K562 (cell line): ENCODE data around the gene PGD. TPM values are rescaled to one million over a fixed set of nuclear protein-coding genes. Genes with fewer than 3 reads are reported as not detected.

ENCODE experiments used
- ATAC-seq: fragments of 200-7000 bp; cut with Tn5 transposase; 3 replicates; pipeline ENCODE4 v1.9.1; 2020; ENCODE audit warnings: moderate library complexity
- BruUV-seq: library from RNA; stranded (reverse); fragments of 400-500 nt; replicated peaks from 2 replicates; lab custom pipeline; 2021; lab: Mats Ljungman, UMichigan
- CTCF ChIA-PET: fragments of 300-600 bp; formaldehyde crosslinking; extraction: SDS; loops from one replicate; lab custom pipeline; 2021; ENCODE audit warnings: low intra/inter-chr PET ratio; lab: Yijun Ruan, JAX
- POLR2A ChIA-PET: fragments of 300-600, 350-650 bp; sonication (Branson Sonifier 250); formaldehyde crosslinking; extraction: SDS; loops from one replicate; lab custom pipeline; 2021; ENCODE audit warnings: antibody characterized with exemption, inconsistent platforms; lab: Yijun Ruan, JAX
- DNase-seq, 4 experiments: peaks; one replicate each; pipeline versions ENCODE4 v3.0.0 to v3.0.0-alpha.2; 2011 to 2018; ENCODE audit warnings: low spot score in 3 of 4, mixed read lengths in 3 of 4; ENCODE audit errors: extremely low read depth in 1 of 4
- FAIRE-seq: peaks from 2 replicates; lab custom pipeline; 2011; peaks lifted over from hg19 to GRCh38; lab: Jason Lieb, UNC
- H2AFZ ChIP-seq: 2 replicates; pipeline ENCODE4 v1.6.0; 2011; ENCODE audit warnings: low read depth, low read length, control low read depth, inconsistent platforms
- H3K27ac ChIP-seq: fragments of 200-600 bp; 3 replicates; pipeline ENCODE4 v1.8.0; 2011; ENCODE audit warnings: low read depth, mild to moderate bottlenecking, control low read depth, inconsistent platforms, low read length, moderate library complexity, mixed read lengths; ENCODE audit errors: extremely low read depth
- H3K27me3 ChIP-seq, 2 experiments: fragments of 300-600 bp in 1 of 2; 2 replicates in 1 of 2; 3 replicates in 1 of 2; pipeline versions ENCODE4 v1.6.0 to v1.8.0; 2011; ENCODE audit warnings: inconsistent platforms in 2 of 2, low read length in 2 of 2, mild to moderate bottlenecking in 1 of 2, mixed read lengths in 1 of 2, moderate library complexity in 1 of 2; ENCODE audit not compliant: control insufficient read depth in 2 of 2, insufficient read depth in 2 of 2
- H3K36me3 ChIP-seq: fragments of 300-600 bp; 3 replicates; pipeline ENCODE4 v1.8.0; 2011; ENCODE audit warnings: mild to moderate bottlenecking, low read length, inconsistent platforms; ENCODE audit not compliant: control insufficient read depth, insufficient read depth
- H3K4me1 ChIP-seq, 2 experiments: fragments of 200-600 bp in 1 of 2; replicated peaks in 1 of 2; 2 replicates in 1 of 2; 3 replicates in 1 of 2; pipeline versions ENCODE4 v1.5.1 to v1.8.0; 2011; ENCODE audit warnings: inconsistent platforms in 2 of 2, low read length in 2 of 2, mild to moderate bottlenecking in 1 of 2, mixed read lengths in 1 of 2, moderate library complexity in 1 of 2; ENCODE audit not compliant: control insufficient read depth in 2 of 2, insufficient read depth in 2 of 2
- H3K4me2 ChIP-seq: 2 replicates; pipeline ENCODE4 v1.6.1; 2011; ENCODE audit warnings: low read length, control low read depth, inconsistent platforms, mixed read lengths; ENCODE audit not compliant: insufficient read depth
- H3K4me3 ChIP-seq: fragments of 200-600 bp; sonication (generic), shearing (Covaris generic); 2 replicates; pipeline ENCODE4 v1.5.1; 2016; ENCODE audit warnings: control low read depth, inconsistent platforms
- H3K79me2 ChIP-seq: fragments of 200-600 bp; 3 replicates; pipeline ENCODE4 v1.8.0; 2011; ENCODE audit warnings: low read length, inconsistent platforms; ENCODE audit not compliant: control insufficient read depth, insufficient read depth
- H3K9ac ChIP-seq, 2 experiments: 2 replicates each; pipeline versions ENCODE4 v1.6.0 to v1.6.1; 2011; ENCODE audit warnings: low read depth in 2 of 2, low read length in 2 of 2, control low read depth in 1 of 2, inconsistent platforms in 1 of 2, mild to moderate bottlenecking in 1 of 2, mixed read lengths in 1 of 2; ENCODE audit not compliant: insufficient read depth in 1 of 2
- H3K9me1 ChIP-seq: one replicate; pipeline ENCODE4 v1.6.0; 2011; ENCODE audit warnings: inconsistent platforms, mild to moderate bottlenecking, low read length, moderate library complexity; ENCODE audit not compliant: control insufficient read depth, insufficient read depth
- H3K9me3 ChIP-seq: replicated peaks from 2 replicates; pipeline ENCODE4 v1.5.1; 2011; ENCODE audit warnings: low read depth, low read length, inconsistent platforms; ENCODE audit not compliant: control insufficient read depth, insufficient read depth
- H4K20me1 ChIP-seq: replicated peaks from 2 replicates; pipeline ENCODE4 v1.6.1; 2011; ENCODE audit warnings: low read length, inconsistent platforms, mixed read lengths; ENCODE audit not compliant: control insufficient read depth, insufficient read depth
- KDM4B ChIP-seq, 2 experiments: fragments of 450-650 bp in 1 of 2; sonication (generic) in 1 of 2; IDR thresholded peaks; 2 replicates each; pipeline ENCODE4 v1.6.1; 2016 to 2017; ENCODE audit warnings: borderline replicate concordance in 2 of 2, antibody characterized with exemption in 1 of 2, low read depth in 1 of 2, mild to moderate bottlenecking in 1 of 2
- MEIS2 ChIP-seq: fragments of 450-650 bp; IDR thresholded peaks from 2 replicates; pipeline ENCODE4 v1.6.1; 2014; ENCODE audit warnings: mild to moderate bottlenecking; ENCODE audit not compliant: partially characterized antibody
- TAL1 ChIP-seq: fragments of 450-650 bp; IDR thresholded peaks from 2 replicates; pipeline ENCODE4 v1.6.1; 2016; ENCODE audit warnings: mild to moderate bottlenecking
- WGBS: fragments of 100-300 bp; shearing (Covaris generic); methylation state at CpG from one replicate; pipeline ENCODE4 v1.1.6; 2016; ENCODE audit warnings: low coverage, mixed read lengths; ENCODE audit not compliant: insufficient coverage; ENCODE audit errors: missing lambda C conversion rate; 5-methylcytosine and 5-hydroxymethylcytosine counted together
- in situ Hi-C: fragments of 300-500 bp; cut with MboI; formaldehyde crosslinking; loops from 4 replicates; pipeline ENCODE4 v1.15.0; 2018; ENCODE audit warnings: inconsistent platforms, mixed read lengths
- intact Hi-C: fragments of 100-400 bp; cut with micrococcal nuclease; formaldehyde crosslinking; loops from 2 replicates; pipeline ENCODE4 v1.14.2; 2022
- polyA plus RNA-seq, 8 experiments: library from polyadenylated mRNA; depleted of rRNA in 4 of 8; stranded (reverse) in 5 of 8; unstranded in 3 of 8; fragments of >200 nt; fragmentation: Nextera tagmentation in 2 of 8; fragmentation: Illumina TruSeq in 1 of 8; extraction: Ambion mirVana in 2 of 8; extraction: Trizol in 1 of 8; gene quantifications; 2 replicates each; pipeline versions ENCODE4 v1.2.1 to v1.2.3, GENCODE V29; 2011 to 2014; ENCODE audit warnings: inconsistent platforms in 1 of 8, missing spikeins in 1 of 8
- total RNA-seq, 7 experiments: library from RNA; depleted of rRNA in 6 of 7; stranded (reverse); fragments of >200 nt in 6 of 7; fragmentation: Illumina TruSeq in 2 of 7; extraction: Trizol in 2 of 7; gene quantifications; 2 replicates each; pipeline versions ENCODE4 v1.2.1 to v1.2.3, GENCODE V29; 2011 to 2021; ENCODE audit warnings: low replicate concordance in 1 of 7
- TF ChIP-seq, protein P1 (sequence below): fragments of 250-450 bp; sonication (Bioruptor Pico); IDR thresholded peaks from 2 replicates; pipeline ENCODE4 v1.8.0; 2021; ENCODE audit warnings: moderate library complexity, mild to moderate bottlenecking, inconsistent platforms

PGD gene
- total and polyA plus RNA-seq, 9 of the 15 experiments (the other 6 are each of a cell fraction or from before 2014, with no cell fraction given), result 177 to 542 (median 270) TPM

DNA sequence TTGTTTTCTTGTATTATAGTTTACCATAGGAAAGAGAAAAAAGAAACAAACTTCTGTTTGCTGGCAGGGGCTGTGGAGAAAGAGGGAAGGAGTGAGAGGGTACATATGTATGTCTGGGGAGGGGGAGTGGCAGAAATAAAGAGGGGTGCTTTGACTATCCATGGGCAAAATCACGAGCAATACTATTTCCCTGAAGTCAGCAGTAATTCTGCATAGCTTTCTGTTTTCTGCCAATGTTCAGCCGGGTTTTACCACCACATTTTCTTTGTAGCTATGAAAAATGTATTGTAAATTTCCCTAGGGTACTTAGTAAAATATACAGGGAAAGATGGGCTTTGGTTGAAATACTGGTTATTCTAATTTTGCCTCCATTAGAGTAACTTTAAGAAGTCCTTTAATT, 45.2 kb upstream of the PGD start (continued):
- no peak for TF ChIP-seq TAL1

DNA sequence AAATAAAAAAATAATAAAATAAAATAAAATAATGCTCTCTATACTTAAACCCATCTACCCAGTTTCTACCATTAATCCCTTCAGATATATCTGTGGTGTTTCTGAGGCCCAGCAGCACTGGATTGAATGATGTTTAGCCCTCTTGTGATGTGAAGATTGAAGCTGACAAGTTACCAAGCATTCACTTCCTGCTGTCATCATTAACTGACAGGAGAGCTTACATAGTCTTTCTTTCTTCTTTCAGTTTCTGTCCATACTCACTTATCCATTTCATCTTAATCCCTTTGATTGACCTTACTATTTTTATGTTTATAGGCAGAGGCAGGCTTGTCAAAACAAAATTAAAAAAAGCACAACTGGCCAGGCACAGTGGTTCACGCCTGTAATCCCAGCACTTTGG, 38.8 kb upstream of the PGD start:
- H2AFZ ChIP-seq, result no peak overlapping the region
- FAIRE-seq (no peak), ATAC-seq (no peak)
- intact Hi-C loops, result no loop called here
- no peaks in the 10 kb centered on the region for H3K27me3 ChIP-seq
- H3K27ac ChIP-seq, result no peak overlapping the region
- POLR2A ChIA-PET, result interaction anchor here (0.8 kb wide), 1 partner anchor 12 kb away, joined by 4 read pairs; no protein-coding TSS in a partner anchor
- H3K9me1 ChIP-seq, result no peaks in the 10 kb centered on the region
- no peaks in the 10 kb centered on the region for H3K79me2 ChIP-seq
- H3K4me2 ChIP-seq, result no peak overlapping the region
- no peaks in the 10 kb centered on the region; a peak in 1 of 5 replicates for H3K4me1 ChIP-seq
- in situ Hi-C loops, result no loop called here
- H3K4me3 ChIP-seq, result no peak overlapping the region
- CTCF ChIA-PET, result no interaction called here
- no peak overlapping the region for H3K9ac ChIP-seq
- TF ChIP-seq KDM4B (IDR thresholded peaks at IDR 0.05; ENCODE audit: borderline replicate concordance in 2 of 2, low read depth in 1 of 2), result no peak
- peak; percentile 10 for TF ChIP-seq MEIS2
- TF ChIP-seq, protein P1, sequence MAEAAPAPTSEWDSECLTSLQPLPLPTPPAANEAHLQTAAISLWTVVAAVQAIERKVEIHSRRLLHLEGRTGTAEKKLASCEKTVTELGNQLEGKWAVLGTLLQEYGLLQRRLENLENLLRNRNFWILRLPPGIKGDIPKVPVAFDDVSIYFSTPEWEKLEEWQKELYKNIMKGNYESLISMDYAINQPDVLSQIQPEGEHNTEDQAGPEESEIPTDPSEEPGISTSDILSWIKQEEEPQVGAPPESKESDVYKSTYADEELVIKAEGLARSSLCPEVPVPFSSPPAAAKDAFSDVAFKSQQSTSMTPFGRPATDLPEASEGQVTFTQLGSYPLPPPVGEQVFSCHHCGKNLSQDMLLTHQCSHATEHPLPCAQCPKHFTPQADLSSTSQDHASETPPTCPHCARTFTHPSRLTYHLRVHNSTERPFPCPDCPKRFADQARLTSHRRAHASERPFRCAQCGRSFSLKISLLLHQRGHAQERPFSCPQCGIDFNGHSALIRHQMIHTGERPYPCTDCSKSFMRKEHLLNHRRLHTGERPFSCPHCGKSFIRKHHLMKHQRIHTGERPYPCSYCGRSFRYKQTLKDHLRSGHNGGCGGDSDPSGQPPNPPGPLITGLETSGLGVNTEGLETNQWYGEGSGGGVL (CRISPR knock-in tag), result no peak
- TF ChIP-seq, all 486 proteins: peak for 1
- Histone ChIP-seq H3K9me3 (no peaks in the 10 kb centered on the region), H4K20me1 (no peaks in the 10 kb centered on the region), H3K36me3 (no peaks in the 10 kb centered on the region; the same call in 2 of the 3 replicates)
- no peak for DNase-seq
- WGBS, result 29% methylated on average over 1 of the region's 1 CpG
- no TSS peak for BruUV-seq
